GM12878 (cell line): Measurements from ENCODE around the gene MEMO1. TPM values are rescaled to one million over a fixed set of nuclear protein-coding genes. Genes with fewer than 3 reads are reported as not detected.

Source experiments
- ATAC-seq: fragments of 200-7000 bp; cut with Tn5 transposase; 3 replicates; pipeline ENCODE4 v1.9.1; 2020; ENCODE audit warnings: mild to moderate bottlenecking, moderate library complexity
- BruUV-seq: library from RNA; stranded (reverse); fragments of 400-500 nt; replicated peaks from 2 replicates; lab custom pipeline; 2021; lab: Mats Ljungman, UMichigan
- CTCF ChIA-PET: fragments of 300-600 bp; sonication (Branson Sonifier 250); formaldehyde crosslinking; extraction: SDS; loops from one replicate; lab custom pipeline; 2021; ENCODE audit warnings: inconsistent platforms; lab: Yijun Ruan, JAX
- POLR2A ChIA-PET: fragments of 350-600 bp; formaldehyde crosslinking; extraction: SDS; loops from one replicate; lab custom pipeline; 2021; ENCODE audit warnings: inconsistent platforms; lab: Charles Lee
- RAD21 ChIA-PET: fragments of 300-600 bp; sonication (Branson Sonifier 250); formaldehyde crosslinking; loops from one replicate; lab custom pipeline; 2023; ENCODE audit warnings: antibody characterized with exemption; ENCODE audit not compliant: unreplicated experiment; lab: Charles Lee
- SMC1A ChIA-PET: fragments of 300-600 bp; sonication (Branson Sonifier 250); formaldehyde crosslinking; loops from one replicate; lab custom pipeline; 2023; ENCODE audit not compliant: unreplicated experiment, uncharacterized antibody; lab: Charles Lee
- DNase-seq: peaks from one replicate; pipeline ENCODE4 v3.0.0-alpha.2; 2011; ENCODE audit warnings: low read depth, low spot score
- FAIRE-seq: peaks from 3 replicates; lab custom pipeline; 2011; peaks lifted over from hg19 to GRCh38; lab: Jason Lieb, UNC
- H2AFZ ChIP-seq: 2 replicates; pipeline ENCODE4 v1.6.0; 2011; ENCODE audit warnings: low read depth, low read length, control low read depth; ENCODE audit not compliant: control insufficient read depth
- H3K27ac ChIP-seq: 2 replicates; pipeline ENCODE4 v1.5.1; 2011; ENCODE audit warnings: control low read depth; ENCODE audit not compliant: control insufficient read depth, insufficient read depth
- H3K27me3 ChIP-seq, 2 experiments: replicated peaks in 1 of 2; 2 replicates each; pipeline versions ENCODE4 v1.6.0 to v1.6.1; 2011; ENCODE audit warnings: low read length in 1 of 2; ENCODE audit not compliant: control insufficient read depth in 2 of 2, insufficient read depth in 2 of 2
- H3K36me3 ChIP-seq, 2 experiments: 2 replicates each; pipeline ENCODE4 v1.5.1; 2011; ENCODE audit warnings: low read length in 1 of 2; ENCODE audit not compliant: control insufficient read depth in 2 of 2, insufficient read depth in 2 of 2
- H3K4me1 ChIP-seq: 2 replicates; pipeline ENCODE4 v1.6.1; 2011; ENCODE audit warnings: mild to moderate bottlenecking, low read length, moderate library complexity, mixed read lengths; ENCODE audit not compliant: control insufficient read depth, insufficient read depth
- H3K4me2 ChIP-seq: 2 replicates; pipeline ENCODE4 v1.6.0; 2011; ENCODE audit warnings: control low read depth; ENCODE audit not compliant: control insufficient read depth, insufficient read depth
- H3K4me3 ChIP-seq: fragments of 200-600 bp; sonication (generic); 2 replicates; pipeline ENCODE4 v1.5.1; 2016
- H3K79me2 ChIP-seq: 2 replicates; pipeline ENCODE4 v1.6.0; 2011; ENCODE audit warnings: low read length; ENCODE audit not compliant: control insufficient read depth, insufficient read depth
- H3K9ac ChIP-seq: 2 replicates; pipeline ENCODE4 v1.8.0; 2011; ENCODE audit warnings: low read length, control low read depth, mixed read lengths; ENCODE audit not compliant: control insufficient read depth, insufficient read depth
- H3K9me3 ChIP-seq: replicated peaks from 3 replicates; pipeline ENCODE4 v1.5.1; 2011; ENCODE audit warnings: mild to moderate bottlenecking, low read length; ENCODE audit not compliant: control insufficient read depth, insufficient read depth
- H4K20me1 ChIP-seq: 2 replicates; pipeline ENCODE4 v1.6.0; 2011; ENCODE audit not compliant: control insufficient read depth, insufficient read depth
- CEBPZ ChIP-seq: fragments of 150-350 bp; IDR thresholded peaks from 2 replicates; pipeline ENCODE4 v1.6.1; 2016; ENCODE audit warnings: low read depth, low read length
- CTCF ChIP-seq, 3 experiments: IDR thresholded peaks in 2 of 3; conservative IDR thresholded peaks in 1 of 3; 2 replicates each; pipeline ENCODE4 v1.5.1; 2011; ENCODE audit warnings: low read depth in 3 of 3, low read length in 3 of 3, mild to moderate bottlenecking in 3 of 3, control low read depth in 2 of 3, moderate library complexity in 2 of 3, inconsistent platforms in 1 of 3, mixed read lengths in 1 of 3; ENCODE audit not compliant: control insufficient read depth in 2 of 3, insufficient read depth in 1 of 3; ENCODE audit errors: extremely low read depth in 1 of 3
- FOXM1 ChIP-seq: IDR thresholded peaks from 2 replicates; pipeline ENCODE4 v1.6.1; 2012; ENCODE audit warnings: low read depth, mild to moderate bottlenecking, inconsistent platforms, low read length, moderate library complexity
- MAX ChIP-seq: IDR thresholded peaks from 2 replicates; pipeline ENCODE4 v1.6.1; 2012; ENCODE audit warnings: low read depth, low read length, improper control_type of control experiment
- MYC ChIP-seq: IDR thresholded peaks from 2 replicates; pipeline ENCODE4 v1.6.1; 2011; ENCODE audit warnings: mild to moderate bottlenecking, low read length, moderate library complexity, inconsistent platforms; ENCODE audit not compliant: insufficient read depth, insufficient replicate concordance, insufficient read length, severe bottlenecking
- NFYA ChIP-seq: IDR thresholded peaks from 2 replicates; pipeline ENCODE4 v1.6.1; 2011; ENCODE audit warnings: low read depth, mild to moderate bottlenecking, low read length, improper control_type of control experiment, borderline replicate concordance
- NFYB ChIP-seq: IDR thresholded peaks from 2 replicates; pipeline ENCODE4 v1.6.1; 2011; ENCODE audit warnings: low read depth, mild to moderate bottlenecking, low read length, improper control_type of control experiment, moderate library complexity; ENCODE audit not compliant: insufficient read depth
- RFX5 ChIP-seq: IDR thresholded peaks from 2 replicates; pipeline ENCODE4 v1.6.1; 2011; ENCODE audit warnings: low read depth, low read length, improper control_type of control experiment
- SRF ChIP-seq, 2 experiments: IDR thresholded peaks; 2 replicates each; pipeline ENCODE4 v1.6.1; 2011; ENCODE audit warnings: low read depth in 2 of 2, low read length in 2 of 2, mild to moderate bottlenecking in 1 of 2, moderate library complexity in 1 of 2
- TBL1XR1 ChIP-seq: IDR thresholded peaks from 2 replicates; pipeline ENCODE4 v1.6.1; 2012; ENCODE audit warnings: low read depth, low read length, improper control_type of control experiment
- ZNF207 ChIP-seq: fragments of 450-650 bp; IDR thresholded peaks from 2 replicates; pipeline ENCODE4 v1.6.1; 2014; ENCODE audit warnings: antibody characterized with exemption, mild to moderate bottlenecking, borderline replicate concordance
- ZNF24 ChIP-seq: fragments of 450-650 bp; IDR thresholded peaks from 2 replicates; pipeline ENCODE4 v1.6.1; 2017; ENCODE audit warnings: antibody characterized with exemption, mild to moderate bottlenecking
- ZNF687 ChIP-seq: fragments of 450-650 bp; IDR thresholded peaks from 2 replicates; pipeline ENCODE4 v1.6.1; 2017; ENCODE audit warnings: mild to moderate bottlenecking, moderate library complexity
- WGBS: methylation state at CpG from one replicate; pipeline ENCODE4 v1.1.6; 2016; ENCODE audit warnings: low lambda C conversion rate; ENCODE audit not compliant: insufficient replicate concordance, insufficient coverage; ENCODE audit errors: missing lambda C conversion rate; 5-methylcytosine and 5-hydroxymethylcytosine counted together
- in situ Hi-C: fragments of 300-500 bp; cut with MboI; formaldehyde crosslinking; loops from 9 replicates; pipeline ENCODE4 v1.14.3; 2018; ENCODE audit warnings: mixed read lengths
- intact Hi-C: fragments of 100-400 bp; cut with micrococcal nuclease; formaldehyde crosslinking; loops from one replicate; pipeline ENCODE4 v1.14.2; 2022; ENCODE audit not compliant: unreplicated experiment
- polyA plus RNA-seq, 11 experiments: library from polyadenylated mRNA; depleted of rRNA in 4 of 11; unstranded in 6 of 11; stranded (reverse) in 5 of 11; fragments of >200 nt; fragmentation: Nextera tagmentation in 4 of 11; fragmentation: Illumina TruSeq in 1 of 11; extraction: Ambion mirVana in 4 of 11; extraction: Trizol in 1 of 11; gene quantifications; 1 replicate in 1 of 11; 2 replicates in 10 of 11; pipeline versions ENCODE4 v1.2.1 to v1.2.3, GENCODE V29; 2011 to 2016; ENCODE audit warnings: inconsistent platforms in 2 of 11, missing spikeins in 2 of 11, low read depth in 1 of 11
- total RNA-seq, 4 experiments: library from RNA; depleted of rRNA in 3 of 4; stranded (reverse); fragments of >200 nt in 3 of 4; fragmentation: Illumina TruSeq in 1 of 4; extraction: Trizol in 1 of 4; gene quantifications; 2 replicates each; pipeline versions ENCODE4 v1.2.1 to v1.2.3, GENCODE V29; 2013 to 2021

Gene MEMO1
- total and polyA plus RNA-seq, 10 of the 15 experiments (the other 5 are each of a cell fraction or from before 2014, with no cell fraction given) = 39.8 to 99.1 (median 72.2) TPM

GRCh38 chr2:31823558-31823957, 187.2 kb downstream of the MEMO1 start (continued):
- TF ChIP-seq ZNF687 (no peak), ZNF207 (no peak), FOXM1 (no peak), ZNF24 (no peak), MAX (no peak), NFYA (no peak), RFX5 (no peak), MYC (no peak)

- no TSS peak for BruUV-seq
- no peaks in the 10 kb centered on the region for H3K4me1 ChIP-seq
- FAIRE-seq = no peak
- no peaks in the 10 kb centered on the region for H3K27me3 ChIP-seq
- SMC1A ChIA-PET = interaction anchor here (0.9 kb wide), 1 partner anchor 312 kb away, joined by 3 read pairs; no protein-coding TSS in a partner anchor
- WGBS = 84% methylated on average over 7 of the region's 7 CpGs
- H3K79me2 ChIP-seq = no peaks in the 10 kb centered on the region
- DNase-seq = no peak
- POLR2A ChIA-PET = no interaction called here
- H3K9me3 ChIP-seq = peaks cover 3% of the 10 kb centered on the region; the same call in 2 of the 3 replicates
- no peak for ATAC-seq
- H3K36me3 ChIP-seq = no peaks in the 10 kb centered on the region
- no peak overlapping the region for H3K4me2 ChIP-seq
- no peak overlapping the region for H3K9ac ChIP-seq
- intact Hi-C loops (no loop called here), in situ Hi-C loops (no loop called here)
- H3K4me3 ChIP-seq = no peak overlapping the region
- no peak overlapping the region for H2AFZ ChIP-seq
- RAD21 ChIA-PET = no interaction called here
- no peak overlapping the region for H3K27ac ChIP-seq
- CTCF ChIA-PET = interaction anchor here (0.5 kb wide), 1 partner anchor 287 kb away, joined by 3 read pairs; no protein-coding TSS in a partner anchor
- H4K20me1 ChIP-seq = no peaks in the 10 kb centered on the region
- TF ChIP-seq NFYB (no peak), TBL1XR1 (no peak), SRF (IDR thresholded peaks at IDR 0.05; ENCODE audit: low read depth in 2 of 2, low read length in 2 of 2) (no peak), CTCF (IDR thresholded peaks at IDR 0.05 in 2 of 3, conservative IDR thresholded peaks at IDR 0.05 in 1 of 3; ENCODE audit: control insufficient read depth in 2 of 3, extremely low read depth in 1 of 3, insufficient read depth in 1 of 3, low read depth in 3 of 3, low read length in 3 of 3) (no peak), CEBPZ (no peak)
Measured at GRCh38 chr2:31822587-31822986, 188.2 kb downstream of the MEMO1 start.
